Coronary artery (tissue), 2 donors: ENCODE data around the gene PEG3.
"Not testable (repeated sequence)": the region's sequence is repeated elsewhere in the genome, so short reads cannot be mapped to it uniquely, and the experiment has no call there.

Source experiments
- DNase-seq: peaks from one replicate; pipeline ENCODE4 v3.0.0-alpha.2; 2017; ENCODE audit warnings: low spot score
- H3K27ac ChIP-seq, 2 donors: fragments of 200-600 bp; sonication (generic); one replicate each; pipeline ENCODE4 v1.5.1; 2016 to 2019
- H3K4me3 ChIP-seq: fragments of 200-600 bp; sonication (generic); 2 replicates; pipeline ENCODE4 v1.5.1; 2016; ENCODE audit warnings: mild to moderate bottlenecking, moderate library complexity
- TF ChIP-seq, protein P1 (sequence below): fragments of 200-600 bp; sonication (generic); IDR thresholded peaks from one replicate; pipeline ENCODE4 v1.5.1; 2019; ENCODE audit warnings: antibody characterized with exemption

PEG3 gene

DNA sequence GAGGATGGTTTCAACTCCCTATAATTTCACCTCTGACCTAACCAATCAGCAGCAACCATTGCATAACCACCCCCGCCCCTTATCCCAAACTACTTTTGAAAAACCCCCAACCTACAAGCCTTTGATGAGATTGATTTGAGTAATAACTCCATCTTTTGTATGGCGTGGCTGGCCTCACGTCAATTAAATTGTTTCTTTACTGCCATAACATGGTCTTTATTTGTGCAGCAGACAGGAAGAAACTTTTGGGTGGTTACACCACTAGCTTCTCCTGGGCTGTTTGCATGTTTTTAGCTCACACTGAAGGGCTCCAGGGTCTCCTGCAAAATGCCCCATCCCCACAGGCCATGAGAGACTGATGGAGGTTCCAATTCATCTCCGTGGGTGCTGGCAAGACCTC lies 34.0 kb upstream of the PEG3 start:
- no peak overlapping the region for H3K4me3 ChIP-seq
- no peak overlapping the region for H3K27ac ChIP-seq
- DNase-seq: no peak
- TF ChIP-seq, protein P1, sequence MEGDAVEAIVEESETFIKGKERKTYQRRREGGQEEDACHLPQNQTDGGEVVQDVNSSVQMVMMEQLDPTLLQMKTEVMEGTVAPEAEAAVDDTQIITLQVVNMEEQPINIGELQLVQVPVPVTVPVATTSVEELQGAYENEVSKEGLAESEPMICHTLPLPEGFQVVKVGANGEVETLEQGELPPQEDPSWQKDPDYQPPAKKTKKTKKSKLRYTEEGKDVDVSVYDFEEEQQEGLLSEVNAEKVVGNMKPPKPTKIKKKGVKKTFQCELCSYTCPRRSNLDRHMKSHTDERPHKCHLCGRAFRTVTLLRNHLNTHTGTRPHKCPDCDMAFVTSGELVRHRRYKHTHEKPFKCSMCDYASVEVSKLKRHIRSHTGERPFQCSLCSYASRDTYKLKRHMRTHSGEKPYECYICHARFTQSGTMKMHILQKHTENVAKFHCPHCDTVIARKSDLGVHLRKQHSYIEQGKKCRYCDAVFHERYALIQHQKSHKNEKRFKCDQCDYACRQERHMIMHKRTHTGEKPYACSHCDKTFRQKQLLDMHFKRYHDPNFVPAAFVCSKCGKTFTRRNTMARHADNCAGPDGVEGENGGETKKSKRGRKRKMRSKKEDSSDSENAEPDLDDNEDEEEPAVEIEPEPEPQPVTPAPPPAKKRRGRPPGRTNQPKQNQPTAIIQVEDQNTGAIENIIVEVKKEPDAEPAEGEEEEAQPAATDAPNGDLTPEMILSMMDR: no peak

- DNase-seq: no peak
- Histone ChIP-seq H3K4me3 (no peak overlapping the region), H3K27ac (no peak overlapping the region)
- TF ChIP-seq, protein P1: no peak
Measured at GRCh38 chr19:56873493-56873892, 33.0 kb upstream of the PEG3 start.

GRCh38 chr19:56869886-56870285 lies 29.4 kb upstream of the PEG3 start:
- no peak overlapping the region for H3K27ac ChIP-seq
- DNase-seq: no peak
- no peak overlapping the region for H3K4me3 ChIP-seq
- TF ChIP-seq, protein P1: no peak

GRCh38 chr19:56868446-56868845 lies 27.9 kb upstream of the PEG3 start:
- Histone ChIP-seq H3K4me3 (no peak overlapping the region), H3K27ac (no peak overlapping the region)
- TF ChIP-seq, protein P1: no peak
- DNase-seq: no peak

DNA sequence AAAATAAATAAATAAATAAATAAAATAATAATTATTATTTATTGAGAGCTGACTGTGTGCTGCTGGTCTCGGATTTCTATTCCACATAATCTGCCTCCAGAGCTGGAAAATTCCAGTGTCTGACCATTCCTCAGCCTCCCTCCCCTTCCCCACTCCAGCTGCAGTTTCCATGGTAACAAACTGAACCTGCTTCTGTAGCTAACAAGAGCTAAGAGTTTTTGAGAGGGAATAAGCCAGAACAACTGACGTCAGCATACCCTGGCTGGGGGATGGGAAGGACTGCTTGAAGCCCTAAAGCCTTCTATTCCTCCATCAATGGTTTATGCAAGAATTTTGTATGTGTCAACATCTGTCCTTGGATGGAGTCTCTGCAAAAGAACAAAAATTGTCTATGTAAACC lies 26.0 kb upstream of the PEG3 start:
- DNase-seq: no peak
- Histone ChIP-seq H3K4me3 (no peak overlapping the region), H3K27ac (no peak overlapping the region)
- TF ChIP-seq, protein P1: no peak

DNA sequence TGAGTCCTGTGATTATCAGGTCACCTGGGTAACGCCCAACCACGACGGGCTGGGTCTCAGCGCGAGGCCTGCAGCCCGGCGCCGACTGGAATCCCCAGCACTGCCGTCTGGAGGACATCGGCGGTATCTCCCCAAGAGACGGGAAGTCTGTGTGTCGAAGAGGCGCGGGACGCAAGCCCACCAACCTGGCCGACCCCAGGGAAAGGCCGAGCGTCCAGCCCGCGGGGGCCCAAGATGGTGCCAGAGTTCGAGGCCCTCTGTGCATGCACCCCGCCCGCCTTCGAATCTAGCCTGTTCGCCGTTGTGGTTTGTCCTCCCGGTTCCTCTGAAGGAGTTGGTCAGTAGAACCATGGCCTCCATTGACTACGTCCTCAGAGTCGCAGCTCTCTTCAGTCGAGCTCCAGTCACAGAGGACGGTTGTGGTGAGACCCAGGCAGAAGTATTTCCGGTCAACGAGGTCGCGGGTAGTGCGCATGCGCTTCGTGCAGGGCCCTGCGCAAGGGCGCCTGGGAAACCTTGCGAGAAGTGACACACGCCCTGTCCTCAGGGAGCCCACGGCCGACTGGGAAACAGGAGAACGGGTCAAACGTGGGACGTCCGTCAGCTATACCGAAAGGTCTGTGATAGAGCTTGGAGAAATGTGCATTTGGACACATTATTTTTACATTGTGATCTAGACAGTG lies 24.1 kb upstream of the PEG3 start:
- DNase-seq: no peak
- Histone ChIP-seq H3K4me3 (no peak overlapping the region), H3K27ac (no peak overlapping the region)
- TF ChIP-seq, protein P1: no peak

GRCh38 chr19:56862741-56863140 lies 22.2 kb upstream of the PEG3 start:
- Histone ChIP-seq H3K27ac (no peak overlapping the region), H3K4me3 (no peak overlapping the region)
- no peak for DNase-seq
- TF ChIP-seq, protein P1: no peak

DNA sequence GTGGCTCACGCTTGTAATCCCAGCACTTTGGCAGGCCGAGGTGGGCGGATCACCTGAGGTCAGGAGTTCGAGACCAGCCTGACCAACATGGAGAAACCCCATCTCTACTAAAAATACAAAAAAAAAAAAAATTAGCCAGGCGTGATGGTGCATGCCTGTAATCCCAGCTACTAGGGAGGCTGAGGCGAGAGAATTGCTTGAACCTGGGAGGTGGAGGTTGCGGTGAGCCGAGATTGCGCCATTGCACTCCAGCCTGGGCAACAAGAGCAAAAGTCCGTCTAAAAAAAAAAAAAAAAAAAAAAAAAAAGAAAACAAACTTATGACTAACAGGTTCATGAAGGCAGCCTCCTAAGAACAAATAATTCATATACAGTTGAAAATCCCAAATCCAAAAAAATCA lies 19.9 kb upstream of the PEG3 start:
- not testable (repeated sequence) for H3K27ac ChIP-seq

More for the DNA sequence above, 19.9 kb upstream of the PEG3 start:
- not testable (repeated sequence) for DNase-seq, H3K4me3 ChIP-seq
